Right cardiac atrium (tissue), 5 donors: ENCODE measurements around the gene PRKCH. TPM values are rescaled to one million over a fixed set of nuclear protein-coding genes. Genes with fewer than 3 reads are reported as not detected.
"Not testable (repeated sequence)": the region's sequence is repeated elsewhere in the genome, so short reads cannot be mapped to it uniquely, and the experiment has no call there.

Source experiments
- ATAC-seq, 2 donors: fragments of 200-7000 bp; cut with Tn5 transposase; one replicate each; pipeline versions ENCODE4 v1.8.0 to v1.9.1; 2020; ENCODE audit warnings: moderate library complexity in 2 of 2, mild to moderate bottlenecking in 1 of 2
- DNase-seq, 3 donors: peaks; one replicate each; pipeline ENCODE4 v3.0.0-alpha.2; 2020
- H3K27ac ChIP-seq: one replicate; pipeline ENCODE4 v1.5.1; 2013; ENCODE audit warnings: mild to moderate bottlenecking, low read length, control low read depth, moderate library complexity
- H3K27me3 ChIP-seq: one replicate; pipeline ENCODE4 v1.6.1; 2013; ENCODE audit not compliant: control insufficient read depth, insufficient read depth
- H3K4me1 ChIP-seq: one replicate; pipeline ENCODE4 v1.6.1; 2013; ENCODE audit warnings: low read length; ENCODE audit not compliant: control insufficient read depth, insufficient read depth
- H3K4me3 ChIP-seq: one replicate; pipeline ENCODE4 v1.5.1; 2013; ENCODE audit warnings: low read length, control low read depth
- H3K9me3 ChIP-seq: one replicate; pipeline ENCODE4 v1.6.1; 2013; ENCODE audit warnings: low read length; ENCODE audit not compliant: control insufficient read depth
- WGBS: extraction: QIAGEN DNeasy Blood & Tissue Kit; methylation state at CpG from one replicate; pipeline ENCODE4 v1.1.7; 2013; 5-methylcytosine and 5-hydroxymethylcytosine counted together
- intact Hi-C, 4 donors: fragments of 100-400 bp; cut with DNase I; formaldehyde crosslinking; loops; one replicate each; pipeline versions ENCODE4 v1.11.0 to v1.14.0; 2022 to 2023
- polyA plus RNA-seq: library from polyadenylated mRNA; stranded (reverse); fragments of 200-250 nt; gene quantifications from one replicate; pipeline ENCODE4 v1.2.3, GENCODE V29; 2013
- total RNA-seq, 4 donors: library from RNA; stranded (reverse); fragmentation: NEBNext Ultra II Directional; extraction: Animal tissue kit (Norgen Biotek cat#: 25700); gene quantifications; one replicate each; pipeline ENCODE4 v1.2.1, GENCODE V29; 2021
- donor health status: healthy with polysubstance abuse.
- donor health status: DM: no; HTN: yes; CAD: no.
- donor health status: DM: no; HTN: no; CAD: no.
- donor health status: DM: no; HTN: yes; CAD: no; lungs with severe emphysema.
- donor health status: DM: yes; HTN: yes; CAD: no.

The PRKCH gene
- total and polyA plus RNA-seq, 5 donors = 11.9 to 31.3 (median 26.6) TPM

- no peak for ATAC-seq
- Histone ChIP-seq H3K9me3 (no peaks in the 10 kb centered on the region), H3K27me3 (no peaks in the 10 kb centered on the region), H3K4me3 (no peak overlapping the region), H3K4me1 (peaks cover 3% of the 10 kb centered on the region), H3K27ac (no peak overlapping the region)
- WGBS = 100% methylated on average over 1 of the region's 1 CpG
- DNase-seq = no peak
- intact Hi-C loops = loop anchor here in 3 of 4 donors (5.0 to 10.0 kb wide), 4 partner anchors 265 to 665 kb away; no protein-coding TSS in a partner anchor
Observed at GRCh38 chr14:61460063-61460462, 138.7 kb downstream of the PRKCH start.

- intact Hi-C loops = loop anchor here in 3 of 4 donors (5.0 to 10.0 kb wide), 4 partner anchors 264 to 664 kb away; no protein-coding TSS in a partner anchor
- peak in 1 of 2 donors; percentile 16 for ATAC-seq
- Histone ChIP-seq H3K4me1 (peaks cover 3% of the 10 kb centered on the region), H3K9me3 (no peaks in the 10 kb centered on the region), H3K4me3 (no peak overlapping the region), H3K27me3 (no peaks in the 10 kb centered on the region), H3K27ac (no peak overlapping the region)
- WGBS = 63% methylated on average over 15 of the region's 15 CpGs
- peak in 1 of 3 donors; percentile 67 for DNase-seq
Observed at GRCh38 chr14:61460718-61461611, 139.6 kb downstream of the PRKCH start.

GRCh38 chr14:61461808-61462275 is 140.5 kb downstream of the PRKCH start:
- 39% methylated on average over 7 of the region's 7 CpGs for WGBS
- no peak overlapping the region for H3K4me3 ChIP-seq
- no peaks in the 10 kb centered on the region for H3K27me3 ChIP-seq
- ATAC-seq (peak; percentile 25 to 34), DNase-seq (no peak)
- H3K27ac ChIP-seq = no peak overlapping the region
- intact Hi-C loops = loop anchor here (2.0 to 10.0 kb wide), 5 partner anchors 263 to 663 kb away; no protein-coding TSS in a partner anchor
- peaks cover 3% of the 10 kb centered on the region for H3K4me1 ChIP-seq
- H3K9me3 ChIP-seq = no peaks in the 10 kb centered on the region

- ATAC-seq (peak in 1 of 2 donors; percentile 11), DNase-seq (no peak)
- intact Hi-C loops = loop anchor here (2.0 to 10.0 kb wide), 5 partner anchors 262 to 662 kb away; no protein-coding TSS in a partner anchor
- 40% methylated on average over 4 of the region's 4 CpGs for WGBS
- Histone ChIP-seq H3K27me3 (no peaks in the 10 kb centered on the region), H3K27ac (peak overlapping the region; percentile 33), H3K9me3 (no peaks in the 10 kb centered on the region), H3K4me1 (peaks cover 9% of the 10 kb centered on the region), H3K4me3 (no peak overlapping the region)
Observed at GRCh38 chr14:61462566-61463193, 141.3 kb downstream of the PRKCH start.

- Histone ChIP-seq H3K4me3 (no peak overlapping the region), H3K27me3 (no peaks in the 10 kb centered on the region), H3K27ac (no peak overlapping the region), H3K4me1 (peaks cover 11% of the 10 kb centered on the region), H3K9me3 (no peaks in the 10 kb centered on the region)
- intact Hi-C loops = loop anchor here (2.0 to 10.0 kb wide), 5 partner anchors 261 to 661 kb away; no protein-coding TSS in a partner anchor
- no peak for DNase-seq
- 75% methylated on average over 3 of the region's 3 CpGs for WGBS
- no peak for ATAC-seq
Observed at GRCh38 chr14:61463664-61464285, 142.4 kb downstream of the PRKCH start.

GRCh38 chr14:61464539-61465320 is 143.4 kb downstream of the PRKCH start:
- intact Hi-C loops = loop anchor here (5.0 to 10.0 kb wide), 4 partner anchors 260 to 660 kb away; no protein-coding TSS in a partner anchor
- peaks cover 16% of the 10 kb centered on the region for H3K4me1 ChIP-seq

GRCh38 chr14:61466249-61466904 is 145.0 kb downstream of the PRKCH start:
- no peak overlapping the region for H3K4me3 ChIP-seq
- H3K4me1 ChIP-seq = peaks cover 30% of the 10 kb centered on the region
- no peaks in the 10 kb centered on the region for H3K27me3 ChIP-seq
- ATAC-seq = peak; percentile 91 to 93
- 55% methylated on average over 17 of the region's 17 CpGs for WGBS
- no peaks in the 10 kb centered on the region for H3K9me3 ChIP-seq
- DNase-seq = peak; percentile 91 to 94 (median 93)
- H3K27ac ChIP-seq = peak overlapping the region; percentile 86
- intact Hi-C loops = loop anchor here (5.0 to 10.0 kb wide), 4 partner anchors 258 to 658 kb away; no protein-coding TSS in a partner anchor

More at GRCh38 chr14:61464539-61465320, 143.4 kb downstream of the PRKCH start:
- not testable (repeated sequence) for H3K27me3 ChIP-seq, H3K4me3 ChIP-seq, H3K9me3 ChIP-seq, DNase-seq, ATAC-seq, H3K27ac ChIP-seq
- WGBS = over 99% methylated on average over 2 of the region's 2 CpGs

GRCh38 chr14:61466905-61467280 is 145.5 kb downstream of the PRKCH start:
- intact Hi-C loops = loop anchor here (5.0 to 10.0 kb wide), 4 partner anchors 258 to 658 kb away; no protein-coding TSS in a partner anchor
- DNase-seq (no peak), ATAC-seq (no peak)
- no peaks in the 10 kb centered on the region for H3K27me3 ChIP-seq
- H3K27ac ChIP-seq = peak overlapping the region; percentile 86
- H3K4me3 ChIP-seq = no peak overlapping the region
- H3K4me1 ChIP-seq = peaks cover 32% of the 10 kb centered on the region
- H3K9me3 ChIP-seq = no peaks in the 10 kb centered on the region
- 83% methylated on average over 3 of the region's 3 CpGs for WGBS

GRCh38 chr14:61467296-61467695 is 145.9 kb downstream of the PRKCH start:
- 72% methylated on average over 7 of the region's 7 CpGs for WGBS
- intact Hi-C loops = loop anchor here (5.0 to 10.0 kb wide), 4 partner anchors 258 to 658 kb away; no protein-coding TSS in a partner anchor
- Histone ChIP-seq H3K4me1 (peaks cover 29% of the 10 kb centered on the region), H3K9me3 (no peaks in the 10 kb centered on the region), H3K27me3 (no peaks in the 10 kb centered on the region), H3K27ac (peak overlapping the region; percentile 86), H3K4me3 (no peak overlapping the region)
- ATAC-seq (peak in 1 of 2 donors; percentile 4), DNase-seq (no peak)
